Left renal cortex interstitium (tissue), 4 donors: ENCODE measurements around the gene SLC38A2. TPM values are rescaled to one million over a fixed set of nuclear protein-coding genes. Genes with fewer than 3 reads are reported as not detected.

Source experiments
- DNase-seq, 4 donors: peaks; one replicate each; pipeline ENCODE4 v3.0.0-alpha.2; 2013; ENCODE audit warnings: low read depth in 4 of 4, low spot score in 2 of 4, missing footprints in 1 of 4
- polyA plus RNA-seq, 4 donors: library from polyadenylated mRNA; unstranded; fragments of 120-200 nt; gene quantifications; one replicate each; pipeline ENCODE4 v1.2.1, GENCODE V29; 2013; ENCODE audit not compliant: insufficient read length in 4 of 4

Gene SLC38A2
- polyA plus RNA-seq, 4 donors = 159 to 202 (median 185) TPM

GRCh38 chr12:46378530-46378929 is 6.0 kb upstream of the SLC38A2 start:
- DNase-seq = no peak

GRCh38 chr12:46377678-46378077 is 5.1 kb upstream of the SLC38A2 start:
- DNase-seq = no peak

GRCh38 chr12:46376579-46376978 is 4.0 kb upstream of the SLC38A2 start:
- DNase-seq = no peak

- DNase-seq = no peak
These were observed 2.1 kb upstream of the SLC38A2 start for GRCh38 chr12:46374711-46375110.

GRCh38 chr12:46374310-46374709 is 1.7 kb upstream of the SLC38A2 start:
- DNase-seq = no peak

GRCh38 chr12:46373301-46374296 is 1.0 kb upstream of the SLC38A2 start:
- peak in 3 of 4 donors; percentile 50 to 64 (median 59) for DNase-seq

- DNase-seq = peak in 1 of 4 donors; percentile 46
These were observed 642 bp downstream of the SLC38A2 start for GRCh38 chr12:46371718-46372543.

GRCh38 chr12:46370792-46371717 is 1.5 kb downstream of the SLC38A2 start:
- peak in 3 of 4 donors; percentile 69 to 81 (median 79) for DNase-seq

- DNase-seq = no peak
These were observed 2.2 kb downstream of the SLC38A2 start for GRCh38 chr12:46370380-46370734.

- DNase-seq = no peak
These were observed 2.8 kb downstream of the SLC38A2 start for GRCh38 chr12:46369474-46370379.

GRCh38 chr12:46369095-46369473 is 3.5 kb downstream of the SLC38A2 start:
- no peak for DNase-seq

GRCh38 chr12:46368684-46369083 is 3.9 kb downstream of the SLC38A2 start:
- no peak for DNase-seq

GRCh38 chr12:46368138-46368537 is 4.4 kb downstream of the SLC38A2 start:
- DNase-seq = no peak

GRCh38 chr12:46367351-46368029 is 5.1 kb downstream of the SLC38A2 start:
- DNase-seq = no peak

- no peak for DNase-seq
These were observed 5.8 kb downstream of the SLC38A2 start for GRCh38 chr12:46366771-46367170.

- no peak for DNase-seq
These were observed 6.6 kb downstream of the SLC38A2 start for GRCh38 chr12:46365951-46366379.

- no peak for DNase-seq
These were observed 7.6 kb downstream of the SLC38A2 start for GRCh38 chr12:46364777-46365580.

- DNase-seq = no peak
These were observed 8.3 kb downstream of the SLC38A2 start for GRCh38 chr12:46364300-46364696.
